Type B pancreatic cell (in vitro differentiated cells): ENCODE data around the gene TRAPPC8. TPM values are rescaled to one million over a fixed set of nuclear protein-coding genes. Genes with fewer than 3 reads are reported as not detected.
"Not testable (repeated sequence)": the region's sequence is repeated elsewhere in the genome, so short reads cannot be mapped to it uniquely, and the experiment has no call there.

ENCODE experiments used
- DNase-seq: peaks from one replicate; pipeline ENCODE4 v3.0.0; 2021; ENCODE audit warnings: mixed read lengths; ENCODE audit not compliant: unreplicated experiment; ENCODE audit errors: extremely low spot score
- H3K27ac Mint-ChIP-seq: 2 replicates; pipeline ENCODE4 v1.8.0; 2021; ENCODE audit warnings: mild to moderate bottlenecking, mixed read lengths
- H3K27me3 Mint-ChIP-seq: 2 replicates; pipeline ENCODE4 v1.8.0; 2021; ENCODE audit warnings: mixed read lengths
- H3K36me3 Mint-ChIP-seq: 2 replicates; pipeline ENCODE4 v1.8.0; 2021; ENCODE audit warnings: mixed read lengths
- H3K4me1 Mint-ChIP-seq: one replicate; pipeline ENCODE4 v1.8.0; 2021; ENCODE audit warnings: mixed read lengths; ENCODE audit not compliant: unreplicated experiment
- H3K4me3 Mint-ChIP-seq: 2 replicates; pipeline ENCODE4 v1.8.0; 2021; ENCODE audit warnings: mild to moderate bottlenecking, mixed read lengths
- H3K9me3 Mint-ChIP-seq: 2 replicates; pipeline ENCODE4 v1.8.0; 2021; ENCODE audit warnings: mixed read lengths
- total RNA-seq: library from RNA; stranded (reverse); gene quantifications from 2 replicates; pipeline ENCODE4 v1.2.1, GENCODE V29; 2021; ENCODE audit warnings: low replicate concordance
- TF ChIP-seq, protein P1 (sequence below): fragments of 200-600 bp; sonication (generic); conservative IDR thresholded peaks from 2 replicates; pipeline ENCODE4 v1.5.0; 2021; ENCODE audit warnings: antibody characterized with exemption, mild to moderate bottlenecking

The TRAPPC8 gene
- total RNA-seq, 1 donor from 2014 or later: 43.6 TPM

DNA sequence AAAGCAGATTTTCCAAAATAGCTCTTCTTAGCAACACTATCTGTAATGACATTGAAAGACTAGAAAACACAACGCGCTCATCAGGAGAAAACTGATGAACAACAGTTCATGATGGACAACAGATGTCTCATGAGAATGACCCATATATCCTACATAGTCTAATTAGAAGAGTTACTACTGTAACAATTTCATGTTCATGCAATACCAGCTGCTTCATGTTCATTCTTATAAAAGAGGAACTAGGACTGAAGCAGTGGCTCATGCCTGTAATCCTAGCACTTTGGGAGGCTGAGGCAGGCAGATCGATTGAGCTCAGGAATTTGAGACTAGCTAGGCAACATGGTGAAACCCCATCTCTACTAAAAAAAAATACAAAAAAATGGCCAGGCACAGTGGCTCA, 22.7 kb downstream of the TRAPPC8 start:
- H3K4me3 Mint-ChIP-seq: no peak overlapping the region
- H3K4me1 Mint-ChIP-seq: no peaks in the 10 kb centered on the region
- H3K36me3 Mint-ChIP-seq: peaks cover 19% of the 10 kb centered on the region
- TF ChIP-seq, protein P1, sequence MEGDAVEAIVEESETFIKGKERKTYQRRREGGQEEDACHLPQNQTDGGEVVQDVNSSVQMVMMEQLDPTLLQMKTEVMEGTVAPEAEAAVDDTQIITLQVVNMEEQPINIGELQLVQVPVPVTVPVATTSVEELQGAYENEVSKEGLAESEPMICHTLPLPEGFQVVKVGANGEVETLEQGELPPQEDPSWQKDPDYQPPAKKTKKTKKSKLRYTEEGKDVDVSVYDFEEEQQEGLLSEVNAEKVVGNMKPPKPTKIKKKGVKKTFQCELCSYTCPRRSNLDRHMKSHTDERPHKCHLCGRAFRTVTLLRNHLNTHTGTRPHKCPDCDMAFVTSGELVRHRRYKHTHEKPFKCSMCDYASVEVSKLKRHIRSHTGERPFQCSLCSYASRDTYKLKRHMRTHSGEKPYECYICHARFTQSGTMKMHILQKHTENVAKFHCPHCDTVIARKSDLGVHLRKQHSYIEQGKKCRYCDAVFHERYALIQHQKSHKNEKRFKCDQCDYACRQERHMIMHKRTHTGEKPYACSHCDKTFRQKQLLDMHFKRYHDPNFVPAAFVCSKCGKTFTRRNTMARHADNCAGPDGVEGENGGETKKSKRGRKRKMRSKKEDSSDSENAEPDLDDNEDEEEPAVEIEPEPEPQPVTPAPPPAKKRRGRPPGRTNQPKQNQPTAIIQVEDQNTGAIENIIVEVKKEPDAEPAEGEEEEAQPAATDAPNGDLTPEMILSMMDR: no peak
- H3K9me3 Mint-ChIP-seq: no peaks in the 10 kb centered on the region
- H3K27me3 Mint-ChIP-seq: no peaks in the 10 kb centered on the region
- DNase-seq: no peak
- H3K27ac Mint-ChIP-seq: no peak overlapping the region

DNA sequence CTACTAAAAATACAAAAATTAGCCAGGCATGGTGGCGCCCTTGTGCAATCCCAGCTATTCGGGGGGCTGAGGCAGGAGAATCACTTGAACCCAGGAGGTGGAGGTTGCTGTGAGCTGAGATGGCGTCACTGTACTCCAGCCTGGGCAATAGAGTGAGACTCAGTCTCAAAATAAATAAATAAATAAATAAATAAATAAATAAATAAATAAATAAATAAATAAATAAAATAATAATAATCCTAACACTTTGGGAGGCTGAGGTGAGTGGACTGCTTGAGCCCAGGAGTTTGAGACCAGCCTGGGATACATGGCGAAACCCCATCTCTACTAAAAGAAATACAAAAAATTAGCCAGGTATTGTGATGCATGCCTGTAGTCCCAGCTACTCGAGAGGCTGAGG, 23.6 kb downstream of the TRAPPC8 start:
- not testable (repeated sequence) for H3K4me1 Mint-ChIP-seq, H3K27ac Mint-ChIP-seq, DNase-seq, H3K27me3 Mint-ChIP-seq, H3K4me3 Mint-ChIP-seq, H3K9me3 Mint-ChIP-seq
- peaks cover 10% of the 10 kb centered on the region for H3K36me3 Mint-ChIP-seq

DNA sequence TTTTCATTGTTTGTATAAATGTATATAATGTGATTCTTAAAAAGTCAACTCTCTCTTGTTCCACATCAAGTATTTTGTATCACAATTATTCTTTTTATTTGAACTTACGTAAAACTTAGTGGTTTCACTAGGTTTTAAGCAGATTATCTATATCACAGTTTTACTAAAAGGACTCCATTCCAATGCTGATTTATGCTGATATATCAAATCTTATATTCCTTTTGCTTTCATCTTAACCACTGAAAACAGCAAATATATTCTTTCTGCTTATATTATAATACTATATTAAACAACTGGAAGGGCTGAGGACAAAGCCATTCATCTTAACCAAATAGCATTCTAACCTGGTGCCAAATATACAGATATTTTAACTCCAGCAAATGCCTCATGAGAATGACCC, 24.2 kb downstream of the TRAPPC8 start:
- Mint-ChIP-seq H3K27ac (no peak overlapping the region), H3K4me1 (no peaks in the 10 kb centered on the region)

DNA sequence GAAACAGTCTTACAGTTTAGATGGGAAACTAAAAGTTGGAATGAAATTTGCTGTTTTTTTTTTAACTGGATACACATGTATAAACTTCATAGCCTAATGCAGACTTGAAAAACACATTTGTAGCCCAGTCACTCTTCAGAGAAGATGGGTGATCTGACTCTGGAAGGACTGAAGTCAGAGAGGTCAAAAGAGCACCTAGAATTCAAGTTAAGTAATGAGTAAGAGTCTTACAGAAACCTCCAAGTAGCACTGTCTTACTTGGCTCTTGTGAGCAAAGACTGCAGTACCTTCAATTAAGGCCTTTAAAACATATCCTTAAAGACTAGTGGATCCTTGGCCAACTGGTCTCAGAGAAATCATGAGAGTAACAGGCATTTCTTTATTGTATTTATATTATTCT, 41.9 kb downstream of the TRAPPC8 start:
- Mint-ChIP-seq H3K27ac (no peak overlapping the region), H3K4me1 (no peaks in the 10 kb centered on the region), H3K27me3 (no peaks in the 10 kb centered on the region), H3K36me3 (peaks cover 20% of the 10 kb centered on the region), H3K4me3 (no peak overlapping the region), H3K9me3 (no peaks in the 10 kb centered on the region)
- TF ChIP-seq, protein P1: no peak
- DNase-seq: no peak

More for the DNA sequence above, 24.2 kb downstream of the TRAPPC8 start:
- Mint-ChIP-seq H3K27me3 (no peaks in the 10 kb centered on the region), H3K36me3 (peaks cover 10% of the 10 kb centered on the region), H3K9me3 (no peaks in the 10 kb centered on the region), H3K4me3 (no peak overlapping the region)
- DNase-seq: no peak
- TF ChIP-seq, protein P1: no peak

DNA sequence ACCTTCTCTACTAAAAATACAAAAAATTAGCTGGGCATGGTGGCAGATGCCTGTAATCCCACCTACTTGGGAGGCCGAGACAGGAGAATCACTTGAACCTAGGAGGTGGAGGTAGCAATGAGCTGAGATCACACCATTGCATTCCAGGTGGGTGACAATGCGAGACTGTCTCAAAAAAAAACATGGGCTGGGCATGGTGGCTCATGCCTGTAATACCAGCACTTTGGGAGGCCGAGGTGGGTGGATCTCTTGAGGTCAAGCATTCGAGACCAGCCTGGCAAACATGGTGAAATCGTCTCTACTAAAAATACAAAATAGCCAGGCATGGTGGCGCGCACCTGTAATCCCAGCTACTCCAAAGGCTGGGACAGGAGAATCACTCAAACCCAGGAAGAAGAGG, 43.2 kb downstream of the TRAPPC8 start:
- H3K9me3 Mint-ChIP-seq, DNase-seq, H3K4me1 Mint-ChIP-seq, H3K27me3 Mint-ChIP-seq, H3K27ac Mint-ChIP-seq, H3K4me3 Mint-ChIP-seq: not testable (repeated sequence)
- peaks cover 22% of the 10 kb centered on the region for H3K36me3 Mint-ChIP-seq

DNA sequence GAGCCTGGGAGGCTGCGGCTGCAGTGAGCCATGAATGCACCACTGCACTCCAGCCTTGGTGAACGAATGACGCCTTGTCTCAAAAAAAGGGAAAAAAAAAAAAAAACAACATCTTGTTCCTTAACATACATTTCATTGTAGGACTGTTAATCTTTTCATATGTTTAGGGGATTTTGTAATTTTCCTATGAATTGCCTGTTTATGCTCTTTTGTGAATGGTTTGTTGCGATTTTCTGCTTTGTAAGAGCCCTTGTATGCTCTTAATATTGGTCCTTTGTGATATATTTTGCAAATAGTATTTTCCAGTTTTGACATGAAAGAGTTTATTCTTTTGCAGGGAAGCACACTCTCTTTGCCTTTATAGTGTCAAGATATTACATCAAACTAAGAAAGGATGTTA, 50.0 kb downstream of the TRAPPC8 start:
- Mint-ChIP-seq H3K27me3 (no peaks in the 10 kb centered on the region), H3K27ac (no peak overlapping the region), H3K9me3 (no peaks in the 10 kb centered on the region), H3K4me1 (no peaks in the 10 kb centered on the region), H3K4me3 (no peak overlapping the region), H3K36me3 (peaks cover 17% of the 10 kb centered on the region)
- TF ChIP-seq, protein P1: no peak
- no peak for DNase-seq

DNA sequence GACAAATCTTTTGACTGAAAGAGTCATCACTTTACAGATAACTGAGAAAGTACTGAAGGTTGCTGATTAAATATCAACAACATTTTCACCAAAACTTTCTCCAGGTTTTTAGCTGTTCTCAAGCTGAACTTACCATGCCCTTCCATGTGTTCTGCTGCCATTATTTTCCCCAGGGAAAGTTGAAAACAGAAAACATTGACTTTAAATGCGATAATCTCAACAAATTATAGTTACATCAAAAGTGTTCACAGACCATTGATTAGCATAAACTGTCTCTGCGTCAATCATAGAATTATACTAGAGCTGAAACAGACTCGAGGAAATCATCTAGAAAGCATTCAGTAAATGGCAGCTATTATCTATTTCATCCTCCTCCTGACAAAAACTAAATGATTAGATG, 51.4 kb downstream of the TRAPPC8 start:
- no peaks in the 10 kb centered on the region for H3K27me3 Mint-ChIP-seq

More for the DNA sequence above, 51.4 kb downstream of the TRAPPC8 start:
- Mint-ChIP-seq H3K27ac (no peak overlapping the region), H3K9me3 (no peaks in the 10 kb centered on the region), H3K4me1 (no peaks in the 10 kb centered on the region), H3K36me3 (peaks cover 28% of the 10 kb centered on the region), H3K4me3 (no peak overlapping the region)
- TF ChIP-seq, protein P1: no peak
- DNase-seq: no peak
